DMS79 (cell line): ENCODE measurements around the gene GAB2.
"Not testable (repeated sequence)": the region's sequence is repeated elsewhere in the genome, so short reads cannot be mapped to it uniquely, and the experiment has no call there.

Experiments
- DNase-seq: peaks from one replicate; lab custom pipeline; 2025; lab: John Stamatoyannopoulos, UW

GAB2 gene

DNA sequence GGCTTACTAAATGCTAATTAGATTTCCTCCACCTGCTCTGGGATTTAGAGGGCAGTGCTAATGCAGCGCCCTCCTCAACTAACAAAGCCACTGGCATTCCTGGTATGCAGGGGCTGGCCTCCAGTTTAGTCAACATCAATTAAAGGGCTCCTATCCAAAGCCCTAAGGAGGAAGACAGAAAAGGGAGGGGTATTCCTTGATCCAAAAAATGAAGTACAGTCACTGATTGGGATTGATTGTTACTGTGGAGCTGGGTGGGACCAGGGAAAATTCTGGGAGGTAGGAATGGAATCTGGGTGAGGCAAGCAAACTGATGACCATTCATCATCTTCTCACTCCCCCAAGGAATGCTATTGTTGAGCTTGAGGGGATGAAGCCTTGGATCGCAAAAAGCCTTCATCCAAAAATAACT lies 52.2 kb downstream of the GAB2 start:
- no peak for DNase-seq

DNA sequence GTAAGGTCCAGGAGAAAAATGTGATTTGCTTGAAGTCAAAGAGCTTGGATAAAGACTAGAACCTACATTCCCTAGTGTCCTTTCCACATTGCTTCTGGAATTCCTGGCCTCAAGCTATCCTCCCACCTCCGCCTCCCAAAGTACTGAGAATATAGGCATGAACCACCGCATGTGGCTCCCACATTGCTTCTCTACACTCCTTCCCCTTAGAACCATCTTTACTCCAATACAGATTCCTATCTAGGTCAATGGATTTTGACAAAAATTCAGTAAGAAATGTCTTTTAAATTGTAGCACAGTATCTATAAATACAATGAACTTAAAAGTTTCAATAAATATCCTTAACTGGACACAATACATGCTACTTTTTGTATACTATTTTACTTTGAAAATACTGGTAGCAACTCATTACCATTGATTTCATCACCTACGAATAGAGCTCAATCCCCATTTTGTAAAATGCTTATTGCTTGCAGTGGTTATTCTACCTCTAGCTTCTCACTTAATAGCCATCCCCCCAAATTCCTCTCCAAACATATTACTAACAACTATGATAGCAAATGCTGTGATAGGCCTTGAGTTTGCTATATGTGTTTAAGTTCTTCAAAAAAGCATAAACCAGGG lies 53.4 kb downstream of the GAB2 start:
- no peak for DNase-seq

DNA sequence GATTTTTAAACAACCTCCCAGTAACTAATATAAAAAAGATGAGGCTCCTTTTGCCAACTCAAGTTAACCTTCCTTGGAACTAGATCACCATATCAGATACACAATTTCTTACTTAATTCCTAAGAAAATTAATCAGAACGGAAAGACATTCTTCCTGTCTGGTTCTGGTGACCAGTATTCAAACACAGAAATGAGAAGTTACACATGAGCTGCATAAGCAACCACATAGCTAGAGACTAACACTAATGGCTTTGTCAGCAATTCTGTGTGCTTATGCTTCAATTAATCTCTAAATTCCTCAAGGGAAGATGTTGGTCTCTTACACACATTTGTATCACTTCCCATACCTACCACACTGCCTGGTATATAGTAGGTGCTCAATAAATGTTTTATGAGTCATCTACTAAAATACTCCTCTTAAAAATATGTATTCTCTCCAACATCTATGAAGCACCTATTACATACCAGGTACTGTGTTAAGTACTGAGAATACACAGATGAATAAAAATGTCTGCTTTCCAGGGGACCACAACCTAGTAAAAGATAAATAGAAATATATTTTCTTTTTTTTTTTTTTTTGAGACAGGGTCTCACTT lies 54.5 kb downstream of the GAB2 start:
- DNase-seq = no peak

DNA sequence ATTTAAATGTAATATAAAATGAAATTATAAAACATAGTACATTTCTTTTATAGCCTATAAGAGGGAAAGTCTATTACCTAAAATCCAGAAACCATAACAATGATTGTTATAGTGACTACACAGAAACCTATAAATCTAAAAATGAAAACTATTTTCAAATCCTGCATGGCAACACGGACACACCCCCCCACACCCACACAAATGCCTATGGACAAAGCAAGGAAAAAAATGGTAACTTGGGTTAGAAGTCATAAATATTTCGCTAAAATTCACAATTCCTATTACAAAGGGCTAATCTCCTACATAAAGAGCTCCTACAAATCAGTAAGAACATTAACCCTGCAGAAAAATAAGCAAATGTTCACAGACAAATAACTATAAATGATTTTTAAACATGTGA lies 56.4 kb downstream of the GAB2 start:
- no peak for DNase-seq

DNA sequence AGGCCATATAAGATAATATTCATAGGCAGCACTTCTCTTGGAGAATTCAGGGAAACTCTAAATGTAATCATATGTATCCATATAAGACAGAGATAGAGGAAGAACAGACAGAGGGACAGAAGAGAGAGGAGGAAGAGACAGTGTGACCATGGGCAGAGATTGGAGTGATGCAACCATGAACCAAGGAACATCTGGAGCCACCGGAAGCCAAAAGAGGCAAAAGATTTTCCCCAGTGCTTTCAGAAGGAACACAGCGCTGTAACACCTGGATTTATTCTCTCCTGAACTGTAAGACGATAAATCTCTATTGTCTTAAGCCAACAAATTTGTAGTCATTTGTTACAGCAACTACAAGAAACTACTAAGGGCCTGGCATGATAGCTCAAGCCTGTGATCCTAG lies 57.7 kb downstream of the GAB2 start:
- no peak for DNase-seq

DNA sequence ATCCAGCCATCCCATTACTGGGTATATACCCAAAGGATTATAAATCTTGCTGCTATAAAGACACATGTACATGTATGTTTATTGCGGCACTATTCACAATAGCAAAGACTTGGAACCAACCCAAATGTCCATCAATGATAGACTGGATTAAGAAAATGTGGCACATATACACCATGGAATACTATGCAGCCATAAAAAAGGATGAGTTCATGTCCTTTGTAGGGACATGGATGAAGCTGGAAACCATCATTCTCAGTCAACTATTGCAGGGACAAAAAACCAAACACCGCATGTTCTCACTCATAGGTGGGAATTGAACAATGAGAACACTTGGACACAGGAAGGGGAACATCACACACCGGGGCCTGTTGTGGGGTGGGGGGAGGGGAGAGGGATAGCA lies 59.7 kb downstream of the GAB2 start:
- DNase-seq = not testable (repeated sequence)

DNA sequence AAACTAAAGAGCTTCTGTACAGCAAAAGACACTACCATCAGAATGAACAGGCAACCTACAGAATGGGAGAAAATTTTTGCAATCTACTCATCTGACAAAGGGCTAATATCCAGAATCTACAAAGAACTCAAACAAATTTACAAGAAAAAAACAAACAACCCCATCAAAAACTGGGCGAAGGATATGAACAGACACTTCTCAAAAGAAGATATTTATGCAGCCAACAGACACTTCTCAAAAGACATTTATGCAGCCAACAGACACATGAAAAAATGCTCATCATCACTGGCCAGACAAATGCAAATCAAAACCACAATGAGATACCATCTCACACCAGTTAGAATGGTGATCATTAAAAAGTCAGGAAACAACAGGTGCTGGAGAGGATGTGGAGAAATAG lies 60.2 kb downstream of the GAB2 start:
- not testable (repeated sequence) for DNase-seq

DNA sequence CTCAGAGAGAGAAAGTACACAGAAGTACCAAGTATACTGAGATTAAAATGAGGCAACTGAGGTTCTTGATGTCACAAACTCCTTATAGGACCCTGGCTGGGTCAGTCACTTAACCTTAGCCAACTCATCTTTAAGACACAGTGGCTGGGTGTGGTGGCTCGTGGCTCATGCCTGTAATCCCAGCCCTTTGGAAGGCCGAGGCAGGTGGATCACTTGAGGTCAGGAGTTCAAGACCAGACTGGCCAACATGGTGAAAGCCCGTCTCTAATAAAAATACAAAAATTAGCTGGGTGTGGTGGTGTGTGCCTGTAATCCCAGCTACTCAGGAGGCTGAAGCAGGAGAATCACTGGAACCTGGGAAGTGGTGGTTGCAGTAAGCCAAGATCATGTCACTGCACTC lies 61.9 kb downstream of the GAB2 start:
- DNase-seq = not testable (repeated sequence)

DNA sequence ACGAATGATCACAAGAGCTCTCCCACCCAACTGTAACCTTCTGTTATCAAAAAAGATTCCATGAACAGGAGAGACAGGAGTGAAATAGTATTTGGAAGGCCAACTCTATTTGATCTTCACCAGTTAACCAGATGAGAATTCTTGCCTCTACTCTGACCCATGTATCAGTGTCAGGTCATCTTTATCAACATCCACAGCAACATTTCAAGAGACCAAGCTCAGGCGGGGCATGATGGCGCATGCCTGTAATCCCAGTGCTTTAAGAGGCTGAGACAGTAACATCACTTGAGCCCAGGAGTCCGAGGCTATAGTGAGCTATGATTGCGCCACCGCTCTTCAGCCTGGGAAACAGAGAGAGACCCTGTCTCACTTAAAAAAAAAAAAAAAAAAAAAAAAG lies 62.3 kb downstream of the GAB2 start:
- DNase-seq = peak; percentile 37

DNA sequence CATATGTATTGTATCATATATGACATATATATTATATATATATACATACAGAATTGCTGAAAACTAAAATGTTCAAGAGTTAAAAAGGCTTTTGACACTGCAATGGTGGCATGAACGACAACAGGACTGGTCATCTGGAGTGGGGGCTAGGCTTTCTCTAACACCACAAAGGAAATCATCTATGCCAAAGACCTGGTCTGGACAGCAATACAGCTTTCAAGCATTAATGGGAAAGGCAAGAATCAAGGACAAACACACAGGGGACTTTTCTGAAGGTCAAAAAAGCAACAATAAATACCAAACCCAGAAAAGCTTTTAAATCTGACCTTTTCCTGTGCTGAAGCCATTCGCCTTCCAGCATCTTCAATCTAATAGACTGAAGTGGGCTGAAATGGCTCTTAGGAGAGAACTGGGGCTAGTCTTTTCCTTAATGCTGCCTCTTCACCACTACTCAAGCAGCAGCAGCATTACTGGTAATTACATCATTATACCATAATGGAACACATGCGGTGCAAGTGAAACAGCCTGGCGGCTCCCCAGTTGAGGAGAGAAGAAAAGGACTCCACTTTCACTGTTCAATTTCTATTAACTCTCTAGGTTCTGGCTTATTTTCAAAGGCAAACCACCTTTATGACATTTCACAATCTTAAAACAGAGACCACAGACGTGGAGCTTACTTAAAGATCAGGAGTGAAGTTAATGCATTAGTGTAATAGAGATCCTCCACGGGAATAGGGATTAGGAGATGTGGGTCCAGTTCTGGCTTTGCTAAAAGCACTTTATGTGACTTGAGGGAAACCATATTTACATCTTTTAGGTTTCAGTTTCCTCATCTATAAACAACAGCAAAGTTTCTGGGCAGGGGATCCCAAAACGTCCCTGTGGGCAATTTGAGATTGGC lies 63.0 kb downstream of the GAB2 start:
- peak; percentile 100 for DNase-seq

DNA sequence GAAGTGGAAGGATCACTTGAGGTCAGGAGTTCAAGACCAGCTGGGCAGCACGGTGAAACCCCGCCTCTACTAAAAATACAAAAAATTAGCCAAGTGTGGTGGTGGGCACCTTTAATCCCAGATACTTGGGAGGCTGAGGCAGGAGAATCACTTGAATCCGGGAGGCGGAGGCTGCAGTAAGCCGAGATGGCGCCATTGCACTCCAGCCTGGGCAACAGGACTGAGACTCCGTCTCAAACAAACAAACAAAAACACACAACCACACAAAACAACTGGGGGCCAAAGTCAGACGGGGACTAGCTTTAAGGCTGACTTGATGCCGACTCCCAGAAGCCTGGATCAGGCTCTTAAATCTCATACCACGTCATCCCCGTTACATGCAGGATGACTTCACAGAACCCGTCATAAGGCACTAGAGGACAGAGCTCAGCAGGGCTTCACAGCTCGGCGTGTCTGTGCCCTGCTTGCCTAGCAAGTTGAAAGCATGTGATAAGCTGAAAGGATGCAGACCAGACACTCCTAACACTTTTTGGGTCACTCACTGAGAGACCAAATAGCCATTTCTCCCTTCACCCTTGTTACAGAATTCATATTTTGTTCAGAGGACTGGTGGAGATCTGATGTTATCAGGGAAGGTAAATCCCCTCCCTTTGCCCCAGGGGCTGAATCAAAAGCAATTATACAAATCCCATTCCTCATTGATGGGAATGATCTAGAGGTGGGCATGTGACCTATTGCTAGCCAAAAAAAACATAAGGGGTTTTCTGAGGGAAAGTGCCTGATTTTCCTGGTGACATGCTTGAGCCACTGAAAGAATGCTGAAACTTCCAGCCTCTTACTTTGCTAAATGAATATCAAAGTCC lies 65.4 kb downstream of the GAB2 start:
- no peak for DNase-seq

DNA sequence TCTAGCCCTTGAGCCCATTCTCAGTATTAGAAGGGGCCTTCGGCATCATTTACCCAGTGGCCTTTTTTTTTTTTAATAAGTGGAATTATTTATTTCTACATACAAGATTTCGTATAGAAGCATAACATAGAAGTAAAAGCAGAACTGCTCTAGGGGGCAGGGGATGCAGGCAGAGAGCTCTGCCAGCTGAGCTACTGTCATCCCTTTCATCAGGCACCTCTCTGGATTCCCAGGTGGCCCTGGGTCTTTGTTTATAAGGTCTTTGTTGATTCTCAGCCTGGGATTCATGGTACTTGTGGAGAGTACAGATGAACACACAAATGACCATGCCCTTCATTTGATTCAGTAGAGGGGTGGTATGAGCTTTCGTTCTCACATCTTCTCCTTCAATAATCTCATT lies 66.4 kb downstream of the GAB2 start:
- DNase-seq = no peak

DNA sequence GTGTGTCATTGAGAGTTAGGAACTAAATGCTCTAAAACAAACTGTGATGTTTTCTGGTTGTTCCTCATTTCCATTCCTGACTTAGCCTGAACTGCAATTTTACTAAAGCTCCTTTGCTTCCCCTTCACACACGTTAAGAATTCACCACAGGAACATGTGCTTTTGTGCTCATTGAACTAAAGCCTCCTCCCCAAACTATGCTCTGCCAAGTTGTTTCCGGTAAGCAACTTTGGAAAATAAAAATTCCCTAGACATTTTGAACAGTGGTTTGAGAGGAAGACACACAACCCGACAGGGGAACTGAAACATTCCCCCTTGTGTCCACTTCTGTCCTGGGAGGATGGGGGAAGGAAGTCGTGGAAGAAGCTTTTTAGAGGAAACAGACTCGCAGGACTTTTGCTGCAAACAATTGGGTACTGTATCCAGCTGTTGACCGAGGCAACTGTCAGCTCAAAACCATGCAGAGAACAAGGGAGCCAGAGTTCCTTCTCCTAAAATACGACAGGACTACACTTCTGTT lies 66.9 kb downstream of the GAB2 start:
- DNase-seq = no peak

DNA sequence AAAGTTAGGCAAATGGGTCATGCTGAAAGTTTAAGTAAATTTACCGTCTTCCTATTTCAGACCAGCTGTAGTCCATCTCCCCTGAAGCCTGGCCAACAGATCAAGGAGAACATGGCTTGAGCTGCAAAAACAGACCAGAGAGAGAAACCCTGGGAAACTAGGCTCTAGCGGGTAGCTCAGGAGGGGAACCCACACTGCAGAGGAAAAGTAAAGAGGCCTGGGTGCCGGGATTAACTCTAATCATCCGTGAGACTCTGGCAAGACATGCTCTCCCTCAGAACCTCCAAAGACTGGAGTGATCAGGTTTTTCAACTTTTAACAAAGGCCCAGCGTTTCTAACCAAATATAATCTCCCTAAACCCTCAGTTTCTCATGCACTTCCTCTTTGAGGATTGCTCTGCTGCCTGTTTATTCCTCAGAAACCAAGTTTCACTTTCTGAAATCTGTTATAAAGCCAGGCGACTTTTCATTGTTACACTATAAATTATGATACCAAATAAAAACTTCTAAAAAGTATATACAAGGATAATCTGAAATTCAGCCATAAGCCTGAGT lies 67.5 kb downstream of the GAB2 start:
- DNase-seq = peak; percentile 28

DNA sequence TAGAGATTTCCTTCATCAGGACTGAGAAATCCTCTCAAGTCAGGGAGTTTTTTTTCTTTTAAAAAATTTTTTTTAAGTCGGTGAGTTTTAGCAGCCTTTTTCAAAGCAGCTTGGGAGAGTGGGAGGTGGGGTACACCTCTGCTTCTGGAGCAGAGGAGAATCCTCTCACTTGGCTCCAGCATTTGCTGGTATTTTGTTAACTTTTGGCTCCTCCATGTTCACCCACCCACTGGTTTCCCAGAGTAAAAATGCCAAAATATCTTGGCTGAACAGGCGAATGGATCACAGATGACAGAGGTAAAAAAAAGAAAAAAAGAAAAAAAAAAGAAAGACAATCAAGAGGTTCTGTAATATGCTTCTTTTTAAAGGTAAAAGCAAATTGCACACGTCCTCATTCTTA lies 68.0 kb downstream of the GAB2 start:
- DNase-seq = no peak

DNA sequence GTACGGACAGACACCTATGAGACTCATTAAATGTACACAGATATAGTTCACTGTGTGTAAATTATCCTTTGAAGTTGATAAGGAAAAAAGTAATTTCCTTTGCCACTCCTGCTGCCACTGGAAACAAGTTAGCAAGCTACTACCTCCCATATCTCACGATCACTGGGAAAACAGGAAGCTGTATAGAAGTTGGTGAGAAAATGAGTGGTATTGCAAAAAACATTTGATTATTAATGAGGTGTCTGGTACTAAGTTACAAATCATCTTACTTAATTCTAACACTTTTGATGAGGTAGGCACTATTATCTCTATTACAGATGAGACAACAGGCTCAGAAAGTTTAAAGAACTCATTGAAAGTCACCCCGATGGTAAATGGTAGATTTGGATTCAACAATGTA lies 68.5 kb downstream of the GAB2 start:
- no peak for DNase-seq

DNA sequence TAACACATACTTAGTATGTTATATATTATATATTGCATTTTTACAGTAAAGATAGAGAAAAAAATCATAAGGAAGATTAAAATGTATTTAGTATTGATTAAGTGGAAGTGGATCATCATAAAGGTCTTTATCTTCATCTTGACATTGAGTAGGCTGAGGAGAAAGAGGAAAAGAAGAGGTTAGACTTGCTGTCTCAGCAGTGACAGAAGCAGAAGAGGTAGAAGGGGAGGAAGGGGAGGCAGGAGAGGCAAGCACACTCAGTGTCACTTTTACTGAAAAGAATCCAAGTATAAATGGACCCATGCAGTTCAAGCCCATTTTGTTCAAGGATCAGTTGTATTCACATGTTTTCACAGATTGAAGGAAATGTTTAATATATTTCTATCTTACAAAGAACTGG lies 69.7 kb downstream of the GAB2 start:
- no peak for DNase-seq

DNA sequence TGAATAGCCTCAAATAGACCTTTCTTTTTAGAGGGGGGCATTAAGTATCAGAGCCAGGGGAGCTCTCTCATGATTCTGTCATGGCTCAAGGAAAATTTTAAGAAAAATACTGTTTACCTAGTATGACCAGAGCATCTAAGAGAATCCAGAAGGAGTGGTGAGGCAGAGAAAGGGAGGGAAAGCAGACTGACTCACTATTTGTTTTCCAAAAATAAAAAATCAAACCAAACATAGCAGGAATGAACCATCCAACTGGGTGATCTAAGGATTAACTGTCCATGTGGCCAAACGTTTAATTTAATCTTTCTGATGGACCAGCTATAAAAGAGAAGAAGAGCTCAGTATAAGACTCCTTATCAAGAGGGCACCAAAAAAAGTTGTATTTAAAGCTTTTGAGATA lies 70.8 kb downstream of the GAB2 start:
- DNase-seq = no peak

DNA sequence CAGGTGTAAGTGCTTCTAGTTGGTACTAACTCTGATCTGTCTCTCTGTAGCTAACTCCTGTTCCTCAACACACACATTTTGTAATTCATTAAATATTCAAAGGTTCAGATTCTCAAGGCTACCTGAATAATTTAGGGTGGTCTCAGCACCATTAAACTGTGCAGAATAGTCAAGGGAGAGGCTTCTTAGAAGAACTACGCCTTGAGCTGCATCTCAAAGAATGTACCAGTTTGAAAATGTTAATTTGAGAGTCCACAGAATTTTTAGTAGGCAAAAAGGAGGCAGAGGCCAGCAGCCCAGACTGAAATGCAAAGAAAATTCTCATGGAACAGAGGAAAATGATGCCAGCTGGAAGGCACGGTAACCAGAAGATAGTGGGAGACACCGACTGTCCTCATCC lies 72.2 kb downstream of the GAB2 start:
- DNase-seq = no peak

DNA sequence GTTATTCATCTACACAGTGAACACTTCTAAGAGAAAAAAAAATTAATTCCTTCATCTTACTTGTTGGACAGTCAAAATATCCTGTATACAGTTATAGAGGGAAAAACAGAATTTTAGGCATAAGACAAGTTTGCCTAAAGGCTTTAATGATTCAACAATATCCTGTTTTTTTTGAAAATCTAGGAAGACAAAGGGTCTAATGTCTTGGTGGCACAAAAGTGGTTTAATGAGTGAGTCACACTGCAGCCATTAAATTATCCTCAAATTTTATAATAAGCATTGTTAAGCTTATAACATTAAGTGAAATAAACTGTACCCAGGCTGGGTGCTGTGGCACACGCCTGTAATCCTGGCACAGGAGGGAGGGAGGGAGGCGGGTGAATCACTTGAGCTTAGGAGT lies 72.9 kb downstream of the GAB2 start:
- no peak for DNase-seq

DNA sequence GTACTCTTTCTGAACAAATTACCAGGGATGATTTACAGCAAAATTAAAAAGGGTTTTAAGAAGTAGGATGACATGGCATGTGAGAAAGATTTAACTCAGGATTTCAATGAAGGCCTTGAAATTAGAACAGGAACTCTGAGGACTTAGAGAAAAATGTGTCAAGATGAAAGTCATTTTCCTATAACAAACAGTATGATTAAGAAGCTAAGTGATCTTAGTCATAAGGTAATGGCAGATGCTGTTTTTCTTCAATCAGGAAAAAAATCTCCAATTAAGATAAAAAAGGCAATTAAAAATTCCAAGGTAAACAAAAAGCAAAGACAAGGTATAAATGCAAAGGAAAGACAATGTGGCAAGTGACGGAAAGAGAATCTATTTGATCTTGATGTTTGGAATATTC lies 73.5 kb downstream of the GAB2 start:
- DNase-seq = no peak

DNA sequence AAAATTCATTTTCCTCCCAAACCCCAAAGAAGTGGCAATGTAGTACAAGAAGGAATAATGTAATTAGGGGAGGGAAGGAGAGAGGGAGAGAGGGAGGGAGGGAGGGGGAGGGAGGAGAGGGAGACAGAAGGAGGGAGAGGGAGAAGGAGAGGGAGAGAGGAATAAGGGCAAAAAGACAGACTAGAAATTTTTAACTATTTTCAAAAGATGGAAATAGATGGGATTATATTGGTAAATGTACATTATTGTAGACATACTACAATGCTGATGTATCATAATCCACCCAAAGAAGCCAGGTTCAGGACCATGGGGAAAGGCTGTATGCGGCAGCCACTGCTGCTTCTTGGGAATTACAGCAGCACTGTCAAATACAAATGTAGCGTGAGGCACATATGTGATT lies 74.3 kb downstream of the GAB2 start:
- no peak for DNase-seq
